C1 segment of cervical spinal cord (tissue), 14 donors: ENCODE measurements around the gene FIBIN.
"Not testable (repeated sequence)": the region's sequence is repeated elsewhere in the genome, so short reads cannot be mapped to it uniquely, and the experiment has no call there.

Experiments
- DNase-seq, 14 donors: peaks; one replicate each; lab custom pipeline; 2025; lab: John Stamatoyannopoulos, UW

The FIBIN gene

GRCh38 chr11:26993965-26994457 lies at the start of gene FIBIN:
FIBIN (plus strand) TSS chr11:26994112; CDS start chr11:26994527, 415 bp downstream.
- DNase-seq, result peak in 7 of 14 donors; percentile 6 to 48 (median 26)

GRCh38 chr11:26944866-26945664 lies 48.8 kb upstream of the FIBIN start:
- DNase-seq, result no peak

GRCh38 chr11:26946257-26946716 lies 47.6 kb upstream of the FIBIN start:
- no peak for DNase-seq

- DNase-seq, result no peak
Measured at GRCh38 chr11:26947379-26947844, 46.5 kb upstream of the FIBIN start.

GRCh38 chr11:26947904-26948639 lies 45.8 kb upstream of the FIBIN start:
- DNase-seq, result no peak

- no peak for DNase-seq
Measured at GRCh38 chr11:26948881-26949280, 45.0 kb upstream of the FIBIN start.

- DNase-seq, result no peak
Measured at GRCh38 chr11:26949846-26950245, 44.1 kb upstream of the FIBIN start.

GRCh38 chr11:26950260-26950719 lies 43.6 kb upstream of the FIBIN start:
- no peak for DNase-seq

- no peak for DNase-seq
Measured at GRCh38 chr11:26951809-26952515, 42.0 kb upstream of the FIBIN start.

GRCh38 chr11:26953770-26954392 lies 40.0 kb upstream of the FIBIN start:
- no peak for DNase-seq

- DNase-seq, result no peak
Measured at GRCh38 chr11:26958005-26958701, 35.8 kb upstream of the FIBIN start.

- DNase-seq, result no peak
Measured at GRCh38 chr11:26958702-26959049, 35.2 kb upstream of the FIBIN start.

GRCh38 chr11:26960281-26960680 lies 33.6 kb upstream of the FIBIN start:
- no peak for DNase-seq

GRCh38 chr11:26963764-26964163 lies 30.1 kb upstream of the FIBIN start:
- no peak for DNase-seq

GRCh38 chr11:26964339-26964738 lies 29.6 kb upstream of the FIBIN start:
- DNase-seq, result no peak

- DNase-seq, result not testable (repeated sequence)
Measured at GRCh38 chr11:26964847-26965485, 28.9 kb upstream of the FIBIN start.

GRCh38 chr11:26971961-26972360 lies 22.0 kb upstream of the FIBIN start:
- DNase-seq, result no peak

GRCh38 chr11:26974069-26974783 lies 19.7 kb upstream of the FIBIN start:
- DNase-seq, result no peak

GRCh38 chr11:26974996-26975395 lies 18.9 kb upstream of the FIBIN start:
- no peak for DNase-seq

GRCh38 chr11:26976389-26976788 lies 17.5 kb upstream of the FIBIN start:
- no peak for DNase-seq
